Stimulated activated CD8-positive, alpha-beta memory T cell treated with anti-CD3 and anti-CD28 coated beads, Interleukin-12 subunit alpha, Interleukin-12 subunit beta, amount 100 ng/mL, for 24 hours (primary cell): ENCODE results near the gene NR2C2.

Source experiments
- DNase-seq: peaks from one replicate; pipeline ENCODE4 v3.0.0-alpha.2; 2020; ENCODE audit errors: extremely low read depth

NR2C2 gene

GRCh38 chr3:15017191-15017590 lies 69.8 kb downstream of the NR2C2 start:
- DNase-seq: no peak

- no peak for DNase-seq
These were observed 75.9 kb downstream of the NR2C2 start for GRCh38 chr3:15023249-15023648.

DNA sequence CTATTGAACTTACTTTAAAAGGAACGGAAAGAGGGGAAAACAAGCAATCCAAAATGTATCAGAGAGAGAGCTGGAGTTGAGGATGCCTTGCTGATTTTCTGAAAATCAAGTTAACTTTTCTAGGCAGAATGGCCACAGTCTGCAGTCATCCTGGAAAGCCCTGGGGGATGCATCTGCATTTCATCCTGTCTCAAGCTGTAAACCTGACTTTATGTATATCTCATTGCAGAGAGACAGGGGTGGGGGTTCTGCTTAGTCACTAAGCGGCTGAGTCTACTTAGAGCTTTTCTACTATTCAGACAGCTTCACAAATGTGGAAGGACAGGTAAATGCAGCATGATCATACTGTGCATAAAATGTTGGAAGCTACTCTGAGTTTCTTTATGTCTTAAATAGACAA lies 76.3 kb downstream of the NR2C2 start:
- DNase-seq: no peak

- no peak for DNase-seq
These were observed 82.2 kb downstream of the NR2C2 start for GRCh38 chr3:15029625-15030024.

GRCh38 chr3:15032650-15033049 lies 85.3 kb downstream of the NR2C2 start:
- DNase-seq: no peak

DNA sequence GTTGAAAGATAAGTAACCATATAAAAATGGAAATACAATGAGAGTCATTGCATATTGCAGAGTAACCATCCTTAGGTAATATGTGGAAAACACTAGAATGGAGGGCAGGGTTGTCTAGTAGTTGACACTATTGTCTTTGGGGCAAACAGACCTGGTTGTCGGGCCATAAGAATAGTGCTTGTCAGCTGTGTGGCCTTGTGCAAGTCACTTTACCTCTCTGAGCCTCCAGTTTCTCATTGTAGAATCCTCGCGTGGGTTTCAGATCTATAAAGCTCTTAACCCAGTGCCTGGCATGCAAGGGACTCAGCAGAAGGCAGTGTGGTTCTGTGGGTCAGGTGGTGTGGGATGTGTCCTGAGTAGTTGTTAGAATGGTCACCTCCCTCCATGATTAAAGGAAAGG lies 85.7 kb downstream of the NR2C2 start:
- DNase-seq: no peak

GRCh38 chr3:15038306-15038705 lies 90.9 kb downstream of the NR2C2 start:
- DNase-seq: no peak

GRCh38 chr3:15040844-15041243 lies 93.5 kb downstream of the NR2C2 start:
- DNase-seq: no peak

GRCh38 chr3:15041950-15042349 lies 94.6 kb downstream of the NR2C2 start:
- DNase-seq: no peak

- DNase-seq: no peak
These were observed 95.6 kb downstream of the NR2C2 start for GRCh38 chr3:15042936-15043335.

DNA sequence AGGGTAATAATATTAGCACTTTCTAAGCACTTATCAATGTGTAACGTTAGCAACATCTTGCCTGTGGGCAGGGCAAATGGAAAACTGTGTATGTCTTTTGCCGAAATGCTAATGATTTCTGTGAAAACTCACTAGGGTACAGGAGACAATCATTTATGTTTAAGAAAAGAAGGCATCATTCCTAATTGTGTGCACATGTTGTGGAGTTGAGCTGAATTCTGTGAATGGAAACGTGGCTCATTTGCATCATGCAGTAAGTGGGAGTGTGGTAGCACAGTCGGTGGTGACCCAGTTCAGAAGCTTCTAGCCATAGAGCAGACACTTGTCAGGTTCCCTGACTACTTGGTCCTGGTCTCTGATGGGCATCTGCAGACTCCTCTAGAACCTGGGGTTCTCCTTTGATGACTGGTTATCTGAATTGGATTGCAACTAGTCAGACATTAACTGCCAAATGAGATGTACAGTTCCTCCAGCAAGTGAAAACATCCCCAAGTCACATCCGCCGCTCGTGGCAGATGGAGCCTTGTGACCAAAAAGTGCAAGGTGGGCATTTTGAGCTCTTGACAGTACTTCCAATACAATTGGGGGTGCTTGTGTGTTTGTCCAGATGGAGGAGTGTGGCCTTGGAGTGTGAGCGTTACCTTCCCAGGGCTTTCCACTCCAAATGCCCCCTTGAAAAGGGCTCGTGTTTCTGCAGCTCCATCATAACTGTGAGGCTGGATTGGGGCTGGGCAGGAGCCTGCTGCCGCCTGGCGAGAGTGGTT lies 96.2 kb downstream of the NR2C2 start:
- DNase-seq: no peak

DNA sequence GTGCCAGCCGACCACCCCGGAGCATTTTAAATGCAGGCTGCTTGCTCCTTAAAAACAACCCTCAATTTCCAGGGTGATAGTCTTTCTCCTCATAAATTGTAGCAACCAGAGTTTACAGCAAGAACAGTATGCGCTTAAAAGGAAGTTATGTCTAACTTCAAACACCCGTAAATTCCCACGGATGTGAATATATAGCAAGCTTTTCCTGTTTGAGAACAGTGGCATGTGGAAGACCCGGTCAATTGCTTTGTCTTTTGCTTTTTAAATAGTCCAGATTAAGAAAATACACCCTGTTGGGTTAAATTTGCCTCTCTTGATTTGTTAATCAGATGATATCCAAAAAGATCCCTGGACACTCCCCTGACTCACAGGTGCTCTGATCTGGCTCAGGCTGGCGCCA lies 96.9 kb downstream of the NR2C2 start:
- no peak for DNase-seq

GRCh38 chr3:15045667-15046066 lies 98.3 kb downstream of the NR2C2 start:
- DNase-seq: no peak

DNA sequence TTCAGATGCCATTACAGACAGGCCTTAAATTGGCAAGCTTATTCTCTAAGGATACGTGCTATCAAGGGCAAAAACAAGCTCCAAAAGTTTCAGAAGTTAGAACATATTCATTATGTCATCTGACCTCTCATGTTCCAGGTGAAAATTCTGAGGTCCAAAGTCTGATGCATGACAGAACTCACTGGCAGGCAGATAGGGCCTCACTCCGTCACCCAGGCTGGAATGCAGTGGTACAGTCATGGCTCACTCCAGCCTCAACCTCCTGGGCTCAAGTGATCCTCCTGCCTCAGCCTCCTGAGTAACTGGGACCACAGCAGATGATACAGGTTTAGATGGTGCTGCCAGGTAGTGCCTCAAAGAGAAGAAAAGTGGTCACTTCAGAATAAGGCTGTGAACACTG lies 102.2 kb downstream of the NR2C2 start:
- DNase-seq: no peak

DNA sequence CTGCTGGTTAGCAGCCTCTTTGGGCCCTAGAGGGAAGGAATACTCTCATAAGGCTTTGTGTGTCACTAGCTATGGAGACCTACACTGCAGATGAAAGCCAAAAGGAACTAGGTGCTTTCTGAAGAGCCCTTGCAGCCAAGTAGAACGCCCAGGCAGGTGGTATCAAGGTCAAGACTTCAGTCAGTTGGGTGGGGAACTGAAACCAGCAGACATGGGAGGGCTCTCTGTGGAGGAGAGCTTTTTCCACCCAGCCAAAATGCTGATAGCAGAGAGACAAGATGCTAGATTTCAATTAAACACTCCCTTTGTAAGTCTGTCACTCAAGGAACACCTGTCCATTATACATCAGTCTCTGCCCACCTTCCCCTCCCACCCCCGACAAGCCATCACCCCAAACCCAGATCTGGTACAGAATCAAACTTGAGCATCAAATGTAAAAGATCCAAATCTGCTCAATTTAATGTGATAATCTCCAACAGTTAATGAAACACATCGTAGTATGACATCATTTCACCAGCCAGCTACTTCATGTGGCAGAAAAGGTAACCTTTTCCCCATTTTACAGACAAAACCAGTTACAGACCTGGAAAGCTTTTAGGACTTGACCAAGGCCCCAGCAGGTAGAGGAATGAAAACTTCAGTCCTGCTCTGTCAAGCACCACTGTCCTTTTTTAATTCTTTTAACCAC lies 103.2 kb downstream of the NR2C2 start:
- DNase-seq: no peak

GRCh38 chr3:15051531-15051930 lies 104.1 kb downstream of the NR2C2 start:
- no peak for DNase-seq

GRCh38 chr3:15052335-15053242 lies 105.2 kb downstream of the NR2C2 start:
- DNase-seq: no peak

GRCh38 chr3:15053541-15053940 lies 106.2 kb downstream of the NR2C2 start:
- no peak for DNase-seq

DNA sequence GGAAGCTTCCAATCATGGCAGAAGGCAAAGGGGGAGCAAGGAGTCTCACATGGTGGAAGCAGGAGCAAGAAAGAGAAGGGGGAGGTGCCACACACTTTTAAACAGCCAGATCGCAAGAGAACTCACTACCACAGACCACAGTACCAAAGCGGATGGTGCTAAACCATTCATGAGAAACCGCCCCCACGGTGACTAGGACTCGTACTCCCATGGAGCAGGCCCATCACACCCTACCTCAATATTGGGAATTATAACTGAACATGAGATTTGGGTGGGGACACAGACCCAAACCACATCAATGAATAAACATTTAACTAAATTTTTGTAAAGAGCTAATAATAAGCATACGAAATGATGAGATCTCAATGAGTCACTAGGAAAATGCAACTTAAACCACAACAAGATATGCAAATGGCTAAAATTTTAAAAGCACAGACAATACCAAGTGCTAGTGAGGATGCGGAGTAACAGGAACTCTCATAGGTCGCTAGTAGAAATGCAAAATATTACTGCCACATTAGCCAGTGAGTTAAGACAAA lies 107.7 kb downstream of the NR2C2 start:
- DNase-seq: peak; percentile 37

DNA sequence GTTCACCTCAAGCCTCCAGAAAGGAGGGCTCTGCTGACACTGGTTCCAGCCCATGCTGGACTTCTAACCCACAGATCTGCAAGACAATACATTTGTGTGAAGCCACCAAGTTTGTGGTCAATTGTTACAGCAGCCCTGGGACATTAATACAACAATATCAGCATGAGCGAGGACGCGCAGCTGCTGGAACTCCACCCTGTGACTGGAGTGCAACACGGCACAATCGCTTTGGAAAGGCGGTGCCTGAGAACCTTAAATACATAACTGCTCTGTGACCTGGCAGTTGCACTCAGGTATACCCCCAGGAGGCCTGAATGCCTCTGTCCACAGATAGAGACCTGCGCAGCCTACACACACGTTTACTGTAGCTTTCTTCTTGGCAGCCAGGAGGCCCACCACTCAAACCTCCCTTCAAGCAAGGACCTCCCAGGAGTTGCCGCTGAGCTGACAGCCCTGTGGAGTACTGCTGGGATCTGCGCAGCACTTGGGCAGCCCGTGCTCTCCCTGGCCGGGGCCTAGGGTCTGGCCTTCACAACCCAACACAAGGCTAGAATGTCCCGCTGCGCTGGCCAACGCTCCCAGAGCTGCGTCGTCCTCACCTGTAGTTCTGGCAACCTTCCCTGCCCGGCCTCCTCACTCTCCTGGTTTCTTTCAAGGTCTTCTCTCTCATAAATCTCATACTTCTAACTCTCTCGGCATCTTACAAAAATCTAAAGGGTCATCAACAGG lies 109.5 kb downstream of the NR2C2 start:
- no peak for DNase-seq

- DNase-seq: no peak
These were observed 112.6 kb downstream of the NR2C2 start for GRCh38 chr3:15060029-15060428.

DNA sequence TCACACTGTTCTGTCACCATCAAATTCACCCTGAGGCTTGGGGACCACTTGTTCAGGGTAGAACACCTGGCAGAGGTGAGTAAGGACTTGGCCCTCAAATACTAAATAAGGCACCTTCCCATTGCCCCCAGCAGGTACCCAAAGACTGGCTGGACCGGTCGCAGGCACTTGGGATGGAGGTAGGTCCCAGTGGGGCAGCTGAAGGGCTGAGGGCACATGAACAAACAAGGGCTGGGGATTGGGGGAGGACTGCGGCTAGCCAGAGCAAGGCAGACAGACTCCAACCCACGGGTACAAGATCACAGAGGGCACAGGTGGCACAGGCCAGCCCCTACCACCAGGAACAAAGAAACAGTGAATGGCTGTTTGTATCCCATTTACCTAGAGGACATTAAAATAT lies 115.9 kb downstream of the NR2C2 start:
- no peak for DNase-seq
